DMS53 treated with DMSO at 0.1 percent for 48 hours (cell line): Measurements from ENCODE around the gene C10orf143.
"Not testable (repeated sequence)": the region's sequence is repeated elsewhere in the genome, so short reads cannot be mapped to it uniquely, and the experiment has no call there.

Experiments
- DNase-seq: peaks from one replicate; lab custom pipeline; 2025; ENCODE audit not compliant: unreplicated experiment; lab: John Stamatoyannopoulos, UW

Gene C10orf143

DNA sequence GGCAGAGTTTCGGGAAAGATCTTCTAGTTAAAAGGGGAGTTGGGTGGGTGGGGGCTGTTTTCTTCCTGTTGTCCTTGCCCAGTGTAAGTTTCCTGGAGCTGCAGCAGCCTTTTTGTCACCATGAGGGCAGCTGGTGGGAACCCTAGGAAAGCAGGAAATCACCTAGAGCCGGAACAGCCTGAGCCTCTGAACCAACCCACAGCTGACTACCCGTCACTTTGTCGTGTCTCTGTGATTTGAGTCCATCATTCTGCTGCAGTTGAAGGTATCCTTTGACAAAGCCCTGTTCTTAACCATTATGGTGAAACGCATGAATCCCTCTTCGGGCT lies 1.2 kb upstream of the C10orf143 start:
- DNase-seq: no peak

DNA sequence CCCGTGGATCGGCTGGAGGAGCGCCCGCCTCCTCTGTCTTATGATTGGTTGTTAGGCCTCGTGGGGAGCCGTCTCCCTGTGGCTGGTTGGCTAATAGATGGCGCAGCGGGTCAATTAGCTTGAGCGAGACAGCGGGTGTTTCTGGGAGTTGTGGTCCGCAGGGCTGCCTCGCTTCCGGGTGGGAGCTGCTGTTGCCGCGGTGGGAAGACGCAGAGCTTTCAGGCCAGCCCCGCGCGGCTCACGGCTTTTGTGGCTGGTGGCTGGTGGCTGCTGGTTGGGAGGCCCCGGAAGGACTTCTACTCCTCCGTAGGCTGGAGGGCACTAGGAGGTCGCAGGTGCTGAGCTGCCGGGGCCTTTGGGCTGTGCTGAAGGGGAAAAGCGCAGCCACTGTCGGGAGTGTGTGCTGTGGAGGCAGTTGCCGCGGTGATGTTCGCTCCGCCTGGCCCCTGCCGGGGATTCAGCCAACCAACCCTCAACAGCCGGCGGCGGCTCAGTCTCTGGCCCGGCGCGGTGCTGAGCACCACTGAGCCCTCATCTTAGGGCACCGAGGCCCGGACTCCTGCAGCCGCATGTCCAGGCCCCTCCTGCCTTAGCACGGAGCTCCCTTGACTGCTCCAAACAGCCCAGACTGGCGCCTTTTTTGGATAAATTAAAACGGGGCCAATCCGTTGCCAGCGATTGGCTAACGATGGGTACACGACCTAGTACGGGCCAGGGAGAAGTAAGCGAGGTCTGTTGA lies 652 bp upstream of the C10orf143 start:
- DNase-seq: peak; percentile 93

DNA sequence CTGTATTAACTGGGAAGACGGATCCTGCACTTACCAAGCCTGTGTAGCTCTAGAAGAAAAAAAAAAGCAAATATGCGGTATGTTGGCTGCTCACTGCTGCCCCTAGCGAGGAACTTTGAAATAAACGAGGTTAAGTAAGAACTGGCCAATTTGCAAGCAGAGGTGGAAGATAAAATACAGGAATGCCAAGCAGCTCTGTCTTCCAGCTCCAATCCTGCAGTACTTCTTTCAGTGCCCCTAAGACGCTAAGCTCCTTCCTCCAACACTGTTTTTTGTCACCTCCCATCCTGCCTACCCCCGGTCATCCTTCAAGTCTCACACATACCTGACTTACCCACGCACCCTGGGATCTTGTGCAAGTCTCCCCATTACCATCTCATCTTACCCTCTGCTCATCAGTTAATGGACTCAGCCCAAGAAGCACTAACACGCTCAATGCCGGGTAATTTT lies 809 bp downstream of the C10orf143 start:
- DNase-seq: peak; percentile 63

DNA sequence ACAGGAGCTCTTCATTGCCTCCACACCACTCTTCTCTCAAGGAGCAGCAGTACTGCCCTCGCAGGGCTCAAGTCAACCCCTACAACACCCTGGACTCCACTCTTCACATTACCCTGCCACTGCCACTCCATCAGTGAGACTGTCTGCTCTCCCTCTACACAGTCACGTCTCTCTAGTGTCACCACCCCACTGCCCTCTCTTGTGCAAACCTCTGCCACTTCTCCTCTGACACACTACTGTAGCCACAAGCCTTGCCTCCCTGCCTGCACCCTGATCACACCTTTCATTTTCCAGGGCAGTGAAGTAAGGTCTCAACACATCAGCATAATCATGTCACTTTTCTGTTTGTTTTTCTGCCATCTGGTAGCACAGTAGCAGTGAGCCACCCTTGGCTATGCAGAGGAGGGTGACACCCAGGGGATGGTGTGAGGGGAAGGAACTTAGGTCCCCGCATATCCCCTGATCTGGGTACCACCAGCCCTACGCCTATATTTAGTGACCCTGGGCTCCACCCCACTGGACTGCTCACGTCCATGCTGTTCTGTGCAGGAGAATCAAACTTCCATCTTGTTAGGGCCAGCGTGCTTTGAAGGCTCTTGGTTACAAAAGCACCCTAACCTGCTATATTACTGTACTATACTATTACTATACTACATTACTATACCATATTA lies 1.6 kb downstream of the C10orf143 start:
- DNase-seq: no peak

DNA sequence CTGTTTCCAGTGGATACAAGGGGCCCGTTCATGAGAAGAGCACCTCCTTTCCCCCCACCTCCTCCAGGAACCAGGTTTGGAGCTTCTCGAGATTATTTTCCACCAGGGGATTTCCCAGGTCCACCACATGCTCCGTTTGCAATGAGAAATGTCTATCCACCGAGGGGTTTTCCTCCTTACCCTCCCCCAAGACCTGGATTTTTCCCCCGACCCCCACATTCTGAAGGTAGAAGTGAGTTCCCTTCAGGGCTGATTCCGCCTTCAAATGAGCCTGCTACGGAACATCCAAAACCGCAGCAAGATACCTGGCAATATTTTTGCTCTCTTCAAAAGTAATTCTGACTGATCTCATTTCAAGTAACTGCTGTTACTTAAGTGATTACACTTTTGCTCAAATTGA lies 2.5 kb downstream of the C10orf143 start:
- DNase-seq: not testable (repeated sequence)

DNA sequence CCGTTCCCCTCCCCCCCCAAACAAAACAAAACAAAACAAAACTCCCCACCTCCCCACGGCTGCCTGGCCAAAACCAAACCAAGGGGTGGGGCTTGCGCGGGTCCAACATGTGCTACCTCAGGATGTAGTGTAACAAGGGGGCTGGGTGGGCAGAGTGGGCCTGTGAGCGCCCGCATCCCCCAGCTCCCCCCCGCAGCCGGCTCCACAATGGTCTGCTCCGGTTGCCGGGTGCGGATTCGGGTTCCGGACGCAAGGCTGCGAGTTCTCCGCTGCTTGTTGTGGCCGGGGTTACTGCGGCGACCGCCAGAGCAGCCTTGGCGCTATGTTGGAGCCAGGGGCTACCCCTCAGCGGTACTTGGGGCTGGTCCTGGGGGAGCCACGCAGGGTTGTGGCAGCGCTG lies 4.9 kb downstream of the C10orf143 start:
- no peak for DNase-seq

DNA sequence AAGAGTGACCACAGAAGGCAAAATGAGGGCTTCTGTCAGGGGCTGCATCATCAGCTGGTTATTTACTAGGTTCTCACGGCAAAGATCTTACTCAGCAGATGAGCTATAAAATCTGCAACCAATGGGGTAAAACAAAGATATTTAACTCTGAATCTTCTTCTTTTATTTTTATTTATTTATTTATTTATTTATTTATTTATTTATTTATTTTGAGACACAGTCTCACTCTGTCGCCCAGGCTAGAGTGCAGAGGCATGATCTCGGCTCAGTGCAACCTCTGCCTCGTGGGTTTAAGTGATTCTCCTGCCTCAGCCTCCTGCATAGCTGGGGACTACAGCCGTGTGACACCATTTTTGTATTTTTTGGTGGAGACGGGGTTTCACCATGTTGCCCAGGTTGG lies 11.3 kb downstream of the C10orf143 start:
- DNase-seq: no peak

DNA sequence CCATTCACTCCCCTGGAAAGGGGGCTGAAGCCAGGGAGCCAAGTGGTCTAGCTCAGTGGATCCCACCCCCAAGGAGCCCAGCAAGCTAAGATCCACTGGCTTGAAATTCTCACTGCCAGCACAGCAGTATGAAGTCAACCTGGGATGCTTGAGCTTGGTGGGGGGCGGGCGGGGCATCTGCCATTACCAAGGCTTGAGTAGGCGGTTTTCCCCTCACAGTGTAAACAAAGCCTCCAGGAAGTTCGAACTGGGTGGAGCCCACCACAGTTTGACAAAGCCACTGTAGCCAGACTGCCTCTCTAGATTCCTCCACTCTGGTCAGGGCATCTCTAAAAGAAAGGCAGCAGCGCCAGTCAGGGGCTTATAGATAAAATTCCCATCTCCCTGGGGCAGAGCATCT lies 20.1 kb downstream of the C10orf143 start:
- DNase-seq: not testable (repeated sequence)

DNA sequence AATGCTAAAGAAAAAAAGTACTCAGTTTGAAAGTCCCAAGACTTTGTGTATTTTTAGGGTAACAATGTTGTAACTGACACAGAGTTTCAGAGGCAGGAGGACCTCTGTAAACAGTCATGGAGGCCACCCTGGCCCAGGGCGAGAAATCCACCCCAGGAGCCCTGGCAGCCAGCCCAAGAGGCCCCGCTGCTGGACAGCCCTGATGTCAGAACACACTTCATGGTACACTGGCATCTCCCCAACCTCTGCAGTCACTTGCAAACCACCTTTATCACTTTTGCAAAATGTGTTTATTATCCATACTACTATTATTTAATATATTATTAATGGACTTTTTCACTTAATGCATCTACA lies 30.2 kb downstream of the C10orf143 start:
- no peak for DNase-seq

DNA sequence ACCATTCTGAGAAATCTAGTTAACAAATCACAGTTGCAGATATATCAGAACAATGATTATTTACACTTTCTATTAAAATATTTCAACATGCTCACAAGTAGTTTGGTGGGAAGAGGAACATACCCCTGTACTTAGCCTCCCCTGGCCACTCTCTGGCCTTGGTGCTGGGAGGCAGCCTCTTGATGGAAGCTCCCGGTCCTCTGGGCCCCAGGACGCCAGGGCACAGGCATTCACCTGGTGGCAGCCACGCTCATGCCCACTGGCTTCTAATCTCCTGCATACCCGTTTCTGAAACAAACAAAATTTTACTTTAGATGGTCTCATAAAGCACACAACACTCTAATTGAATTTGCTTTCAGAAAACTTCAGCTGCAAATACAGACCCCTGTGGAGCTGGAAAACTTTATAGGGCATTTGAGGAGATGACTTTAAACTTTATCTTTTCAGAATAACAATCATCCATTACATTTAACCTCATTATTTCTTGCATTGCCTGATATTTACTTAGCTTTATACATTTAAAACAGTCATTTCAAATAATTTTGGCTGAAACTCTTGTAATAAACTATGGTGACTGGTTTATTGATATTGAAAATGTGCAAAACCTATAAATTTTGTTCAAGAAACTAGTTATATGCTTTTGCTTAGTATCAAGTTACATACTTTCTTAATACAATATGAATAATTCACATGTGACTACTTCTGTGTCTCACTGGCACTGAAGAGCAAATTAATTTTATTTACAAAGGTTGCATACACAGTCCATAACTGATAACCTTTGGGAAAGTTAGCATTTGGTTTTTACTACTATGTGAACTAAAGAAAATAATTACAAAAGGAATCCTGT lies 30.8 kb downstream of the C10orf143 start:
- DNase-seq: no peak

DNA sequence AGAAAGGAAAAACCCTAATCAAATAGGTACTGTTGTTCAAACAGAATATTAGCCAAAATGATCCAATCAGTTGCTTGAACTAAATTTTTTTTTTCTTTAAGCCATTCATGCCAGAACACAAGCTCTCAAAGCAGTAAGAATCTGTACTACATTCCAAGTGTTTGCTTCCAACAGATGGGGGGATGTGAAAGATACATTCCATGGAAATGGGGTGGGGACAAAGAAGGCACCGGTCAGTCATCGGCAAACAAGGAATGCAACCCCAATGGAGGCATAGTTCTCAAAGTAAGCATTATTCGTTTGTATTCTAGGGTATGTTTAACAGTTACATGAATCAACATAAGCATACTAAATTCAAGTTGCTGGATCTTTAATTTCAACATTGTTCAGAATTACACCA lies 32.5 kb downstream of the C10orf143 start:
- no peak for DNase-seq

DNA sequence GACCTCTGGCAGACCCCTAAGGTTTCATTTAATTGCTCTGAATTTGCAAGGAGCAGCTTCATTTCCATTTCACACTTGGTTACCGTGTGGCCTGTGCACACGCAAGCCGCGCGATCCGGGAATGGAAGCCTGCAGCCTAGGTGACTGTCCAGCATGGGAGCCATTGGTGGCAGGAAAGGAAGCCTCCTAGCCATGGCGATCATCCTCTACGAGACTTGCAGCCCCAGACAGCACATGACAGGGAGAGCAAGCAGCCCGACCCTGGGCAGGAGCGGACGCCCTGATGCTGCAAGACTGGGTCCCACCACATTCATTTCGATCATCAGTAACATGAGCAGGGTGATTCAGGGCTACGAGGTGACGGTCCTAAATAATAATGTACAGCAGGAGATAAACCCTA lies 33.9 kb downstream of the C10orf143 start:
- no peak for DNase-seq

DNA sequence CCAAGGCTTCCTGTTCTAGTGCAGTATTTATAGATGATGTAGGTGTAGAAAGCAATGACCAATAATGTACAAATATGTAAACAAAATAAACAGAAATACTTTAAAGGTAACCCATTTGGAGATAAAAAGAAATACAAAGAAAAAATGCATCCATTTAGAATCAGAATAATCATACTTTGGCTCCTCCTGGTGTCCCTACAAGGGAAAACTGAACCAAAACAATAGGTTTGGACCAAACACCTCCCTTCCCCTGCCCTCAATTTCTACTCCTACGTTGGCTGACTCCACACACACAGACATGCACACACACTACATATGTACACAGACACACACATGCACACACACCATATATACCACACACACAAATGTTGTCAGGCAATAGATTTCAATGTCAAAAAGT lies 36.0 kb downstream of the C10orf143 start:
- DNase-seq: no peak

DNA sequence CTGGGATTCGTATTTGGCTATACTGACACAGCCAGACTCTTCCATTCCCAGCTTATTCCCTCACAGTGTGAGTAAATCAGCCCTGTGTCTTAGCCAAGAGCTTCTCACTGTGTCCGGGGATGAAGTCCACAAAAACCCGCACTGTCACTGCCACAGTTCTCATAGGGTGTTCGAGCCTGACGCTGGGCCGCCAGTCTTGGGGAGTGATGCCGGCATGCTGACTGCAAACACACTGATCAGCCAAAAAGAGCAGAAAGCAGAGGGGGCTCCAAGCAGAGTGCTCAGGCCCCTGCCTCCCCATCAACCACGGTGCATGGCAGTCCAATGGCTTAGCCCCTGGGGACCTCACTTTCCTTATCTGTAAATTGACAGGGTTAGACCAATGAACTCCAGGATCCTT lies 36.7 kb downstream of the C10orf143 start:
- DNase-seq: no peak

DNA sequence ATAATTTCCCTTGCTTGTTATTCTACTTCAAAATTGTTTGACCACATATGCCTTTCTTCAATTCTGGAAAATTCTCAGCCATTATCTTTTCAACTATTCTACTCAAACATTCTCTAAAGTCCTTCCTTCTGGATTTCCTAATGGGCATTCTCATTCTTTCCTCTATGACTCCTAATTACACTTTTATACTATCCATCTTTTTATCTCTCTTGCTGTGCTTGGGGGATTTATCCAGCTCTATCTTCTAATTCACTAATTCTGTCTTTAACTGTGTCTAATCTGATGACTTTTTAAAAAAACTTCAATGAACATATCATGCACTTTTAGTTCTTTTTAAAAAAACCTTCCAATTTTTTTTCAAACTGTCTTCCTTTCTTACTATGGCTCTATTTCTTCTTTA lies 38.4 kb downstream of the C10orf143 start:
- no peak for DNase-seq

DNA sequence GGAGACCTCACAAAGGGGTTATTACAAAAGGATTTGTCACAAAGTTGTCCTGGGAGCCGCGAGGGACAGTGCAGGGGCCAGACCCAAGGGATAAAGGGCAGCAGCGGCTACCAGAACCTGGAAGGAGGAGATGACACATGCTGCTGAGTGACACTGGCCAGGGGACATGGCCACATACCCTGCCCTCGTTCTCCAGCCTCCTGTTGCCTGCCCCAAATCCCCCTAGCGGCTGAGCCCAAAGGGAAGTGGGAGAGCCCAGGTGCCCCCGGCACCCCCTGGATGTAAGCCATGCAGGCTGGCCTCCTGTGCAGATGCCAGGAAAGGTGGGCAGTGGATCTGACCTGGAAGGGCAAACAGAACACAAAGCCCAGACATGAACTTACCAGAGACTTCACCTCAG lies 42.7 kb downstream of the C10orf143 start:
- no peak for DNase-seq

DNA sequence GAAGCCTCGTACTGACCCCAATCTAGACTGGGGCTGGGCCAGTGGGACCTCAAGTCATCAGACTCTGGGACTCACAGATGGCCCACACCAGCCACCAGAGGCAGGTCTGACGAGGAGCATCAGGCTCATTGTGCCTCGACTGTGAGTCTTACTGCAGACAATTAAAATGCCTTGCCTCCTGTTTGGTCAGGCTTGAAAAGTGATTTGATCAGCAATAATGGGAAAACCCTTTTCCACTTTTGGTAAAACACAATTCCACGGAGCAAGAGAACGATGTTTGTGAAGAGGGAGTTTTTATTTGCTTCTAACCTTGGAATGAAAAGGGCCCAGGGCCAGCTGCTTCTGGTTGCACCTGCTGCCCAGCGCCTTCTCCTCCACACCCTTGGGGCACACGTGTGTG lies 43.9 kb downstream of the C10orf143 start:
- DNase-seq: no peak

DNA sequence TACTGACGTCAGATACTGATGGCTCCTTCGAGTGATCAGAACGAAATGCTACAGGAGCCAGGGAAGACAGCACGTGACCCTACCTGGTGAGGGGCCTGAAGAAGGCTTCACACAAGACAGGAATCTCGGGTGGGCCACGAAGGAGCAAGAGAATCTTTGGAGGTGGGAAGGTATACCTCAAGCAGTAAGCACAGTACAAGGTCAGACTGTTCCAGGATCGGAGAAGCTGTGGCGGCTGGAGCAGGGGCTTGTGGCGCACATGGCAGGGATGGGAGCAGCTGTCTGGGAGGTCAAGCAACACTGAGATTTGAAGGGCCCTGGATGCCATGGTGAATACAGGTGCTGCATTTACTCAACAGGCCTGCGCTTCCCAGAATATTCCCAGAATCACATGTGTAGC lies 45.4 kb downstream of the C10orf143 start:
- no peak for DNase-seq

DNA sequence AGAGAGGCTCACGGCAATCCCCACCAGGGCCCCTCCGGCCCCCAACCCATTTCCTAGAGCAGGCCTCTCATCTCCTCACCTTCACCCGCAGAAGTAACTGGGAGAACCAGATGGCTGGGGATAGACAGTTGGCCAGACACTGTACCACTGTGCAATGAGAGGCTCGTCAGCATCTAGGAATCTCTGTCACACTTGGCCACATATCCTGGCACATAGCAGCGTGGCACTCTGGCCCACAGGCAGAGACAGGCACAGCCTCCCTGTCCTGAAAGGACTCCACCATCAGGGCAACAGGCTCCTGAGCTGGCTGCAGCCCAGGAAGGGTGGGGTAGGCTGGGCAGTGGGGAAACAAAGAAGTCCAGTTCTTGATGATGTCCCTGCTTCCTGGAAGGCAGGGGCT lies 45.8 kb downstream of the C10orf143 start:
- no peak for DNase-seq

DNA sequence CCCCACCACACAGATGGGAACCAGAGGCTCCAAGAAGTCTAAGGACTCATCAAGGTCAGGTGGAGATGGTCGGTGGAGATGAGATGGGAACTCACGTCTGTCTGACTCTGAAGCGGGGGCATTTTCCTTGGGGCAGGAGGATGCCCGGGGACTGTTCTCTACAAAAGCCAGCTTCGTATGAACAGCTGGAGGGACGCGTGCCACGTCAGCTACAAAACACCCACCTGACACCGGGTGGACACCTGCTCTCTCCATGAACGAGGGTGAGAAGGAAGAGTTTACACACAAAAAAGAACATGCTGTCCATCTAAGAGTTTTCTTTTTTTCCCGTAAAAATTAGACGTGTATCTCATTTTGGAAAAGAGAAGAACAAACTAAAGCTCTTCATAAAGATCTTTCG lies 47.7 kb downstream of the C10orf143 start:
- DNase-seq: no peak

DNA sequence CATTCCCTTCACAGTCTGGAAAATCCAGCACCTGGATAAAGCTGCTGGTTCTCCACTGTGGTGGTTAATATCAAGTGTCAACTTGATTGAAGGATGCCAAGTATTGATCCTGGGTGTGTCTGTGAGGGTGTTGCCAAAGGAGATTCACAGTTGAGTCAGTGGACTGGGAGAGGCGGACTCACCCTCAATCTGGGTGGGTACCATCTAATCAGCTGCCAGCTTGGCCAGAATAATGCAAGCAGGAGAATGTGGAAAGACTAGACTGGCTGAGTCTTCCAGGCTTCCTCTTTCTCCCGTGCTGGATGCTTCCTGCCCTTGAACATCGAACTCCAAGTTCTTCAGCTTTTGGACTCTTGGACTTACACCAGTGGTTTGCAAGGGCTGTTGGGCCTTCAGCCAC lies 48.4 kb downstream of the C10orf143 start:
- DNase-seq: no peak

DNA sequence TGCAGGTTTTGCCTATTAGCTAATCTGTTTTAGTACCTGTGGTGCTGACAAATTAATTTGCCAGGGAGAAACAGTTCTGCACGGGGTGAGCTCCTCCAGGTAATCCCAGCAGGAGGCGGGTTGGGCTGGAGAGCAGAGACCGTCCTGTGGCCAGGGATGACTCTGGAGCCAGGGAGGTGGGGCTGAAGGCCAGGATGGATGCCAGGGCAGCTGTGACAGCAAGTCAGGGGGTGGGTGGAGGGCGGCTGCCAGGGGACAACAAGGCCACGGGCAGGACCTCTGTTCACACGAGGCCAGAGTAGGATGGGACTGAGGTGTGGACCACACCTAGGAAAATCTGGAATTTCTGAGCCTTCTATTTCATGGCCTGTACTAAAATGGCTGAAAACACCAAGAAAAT lies 48.9 kb downstream of the C10orf143 start:
- no peak for DNase-seq
